ENCODE data around the gene SLC9A3.

The SLC9A3 gene

DNA sequence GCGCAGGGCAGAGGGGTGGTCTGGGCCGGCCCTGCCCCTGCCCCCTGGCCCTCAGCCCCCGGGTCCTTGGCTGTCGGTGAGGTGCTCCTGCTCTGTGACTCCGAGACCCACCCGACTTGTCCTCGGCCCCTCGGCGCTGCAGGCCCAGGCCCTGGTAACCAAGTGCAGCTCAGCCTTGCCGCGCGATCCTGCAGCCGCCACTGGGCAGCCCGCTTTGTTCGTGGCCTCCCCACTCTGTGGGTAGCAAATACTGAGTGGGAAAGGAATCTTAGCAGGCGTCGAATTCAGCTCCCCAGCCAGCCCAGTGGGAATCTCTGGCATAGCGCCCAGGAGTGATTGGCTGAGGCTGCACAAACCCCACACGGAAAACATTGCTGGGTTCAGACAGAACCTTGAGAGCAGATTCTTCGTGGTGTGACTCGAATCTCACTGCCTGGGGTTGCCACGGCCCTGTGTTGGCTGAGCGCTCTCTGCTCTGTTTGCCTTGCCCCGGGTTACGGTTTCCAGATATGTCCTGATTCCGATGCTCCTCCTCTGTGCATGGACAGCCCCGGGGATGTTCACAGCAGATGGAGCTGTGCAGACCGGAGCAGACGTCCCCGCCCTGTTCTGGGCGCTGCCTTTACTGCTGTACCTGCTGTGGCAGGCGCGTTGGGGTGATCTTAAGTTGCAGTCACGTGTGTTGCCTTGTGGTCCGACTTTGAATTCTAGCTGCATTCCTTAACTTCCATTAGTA lies 94.6 kb downstream of the SLC9A3 start:
- DNase-seq (ENCODE audit: low read depth in 2 of 2) = no peak

DNA sequence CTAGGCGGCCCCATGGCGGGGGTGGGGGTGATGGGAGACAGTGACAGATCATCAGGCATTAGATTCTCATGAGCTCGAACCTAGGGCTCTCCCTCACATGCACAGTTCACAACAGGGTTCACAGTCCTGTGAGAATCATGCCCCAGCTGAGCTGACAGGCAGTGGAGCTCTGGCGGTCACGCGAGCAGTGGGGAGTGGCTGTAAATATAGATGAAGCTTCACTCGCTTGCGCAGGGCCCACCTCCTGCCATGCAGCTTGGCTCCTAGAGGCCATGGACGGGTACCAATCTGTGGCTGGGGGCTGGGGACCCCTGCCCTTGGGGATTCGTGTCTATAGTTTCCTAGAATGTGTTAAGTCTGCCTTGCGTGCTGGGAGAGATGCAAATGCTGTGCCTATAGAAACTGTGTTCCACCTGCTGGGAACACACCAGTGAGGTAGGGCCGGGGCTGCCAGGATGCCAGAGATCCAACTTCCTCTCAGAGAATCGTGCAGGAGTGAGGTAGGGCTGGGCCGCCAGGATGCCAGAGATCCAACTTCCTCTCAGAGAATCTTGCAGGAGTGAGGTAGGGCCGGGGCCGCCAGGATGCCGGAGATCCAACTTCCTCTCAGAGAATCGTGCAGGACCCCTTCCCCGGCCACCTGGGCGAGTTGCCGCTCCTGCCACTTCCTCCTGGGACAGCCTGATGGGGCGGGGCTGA lies 95.3 kb downstream of the SLC9A3 start:
- DNase-seq (ENCODE audit: low read depth in 2 of 2) = no peak

DNA sequence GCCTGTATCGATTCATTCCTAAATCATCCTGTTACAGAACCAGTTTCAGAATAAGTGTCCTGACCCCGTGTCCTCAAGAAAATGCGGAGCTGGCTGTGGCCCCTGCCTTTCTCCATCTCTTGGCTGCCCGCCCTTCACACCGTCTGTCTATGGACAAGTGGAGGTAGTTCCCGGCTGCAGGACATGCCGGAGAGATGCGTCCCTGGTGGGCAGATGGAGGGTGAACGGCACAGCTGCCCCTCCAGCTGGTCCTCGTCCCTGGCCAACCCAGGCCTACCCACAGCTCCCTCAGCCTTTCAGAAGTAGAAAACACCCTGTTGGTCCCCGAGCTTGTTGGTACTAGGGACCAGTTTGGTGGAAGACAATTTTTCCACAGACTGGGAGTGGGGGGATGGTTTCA lies 96.0 kb downstream of the SLC9A3 start:
- DNase-seq (ENCODE audit: low read depth in 2 of 2) = no peak

DNA sequence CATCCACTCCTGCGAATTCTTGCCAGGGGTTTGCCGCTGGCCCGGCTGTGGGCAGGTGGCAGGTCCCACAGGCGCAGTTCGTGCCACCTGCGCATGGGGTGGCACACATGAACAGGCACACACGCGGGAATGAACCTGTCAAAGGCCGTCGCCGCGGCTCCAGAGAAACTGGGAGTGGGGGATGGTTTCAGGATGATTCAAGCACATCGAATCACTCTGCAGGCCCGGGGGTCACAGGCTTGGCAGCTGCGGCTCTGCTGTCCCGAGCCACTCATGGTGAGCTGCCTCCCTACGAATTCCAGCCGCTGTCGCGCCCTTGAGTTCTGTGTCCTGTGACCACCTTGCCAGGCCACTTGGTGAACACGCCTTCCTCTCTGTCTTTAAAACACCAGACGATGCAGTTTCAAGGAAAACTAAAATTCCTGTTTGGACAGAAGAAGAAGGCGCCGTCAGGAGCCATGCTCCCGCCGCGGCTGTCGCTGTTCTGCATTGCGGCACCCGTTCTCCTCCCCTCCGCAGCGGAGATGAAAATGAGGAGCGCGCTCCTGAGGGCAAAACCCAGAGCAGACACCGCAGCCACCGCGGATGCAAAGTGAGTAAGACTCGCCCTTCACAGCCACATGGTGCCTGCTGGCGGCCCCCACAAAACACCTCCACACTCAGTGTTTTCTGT lies 96.7 kb downstream of the SLC9A3 start:
- DNase-seq (ENCODE audit: low read depth in 2 of 2) = no peak

DNA sequence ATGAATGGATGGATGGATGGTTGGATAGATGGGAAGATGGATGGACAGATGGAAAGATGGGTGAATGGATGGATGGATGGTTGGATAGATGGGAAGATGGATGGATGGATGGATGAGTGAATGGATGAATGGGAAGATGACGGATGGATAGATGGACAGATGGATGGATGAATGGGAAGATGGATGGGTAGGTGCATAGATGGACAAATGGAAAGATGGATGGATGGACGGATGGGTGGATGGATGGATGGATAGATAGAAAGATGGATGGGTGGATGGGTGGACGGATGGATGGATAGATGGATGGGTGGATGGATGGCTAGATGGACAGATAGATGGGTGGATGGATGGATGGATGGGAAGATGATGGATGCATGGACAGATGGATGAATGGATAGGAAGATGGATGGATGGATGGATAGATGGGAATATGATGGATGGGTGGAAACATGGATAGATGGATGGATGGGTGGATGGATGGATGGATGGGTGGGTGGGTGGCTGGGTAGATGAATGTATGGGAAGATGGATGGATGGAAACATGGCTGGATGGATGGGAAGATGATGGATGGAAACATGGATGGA lies 97.8 kb downstream of the SLC9A3 start:
- no peak for DNase-seq (ENCODE audit: low read depth in 2 of 2)

DNA sequence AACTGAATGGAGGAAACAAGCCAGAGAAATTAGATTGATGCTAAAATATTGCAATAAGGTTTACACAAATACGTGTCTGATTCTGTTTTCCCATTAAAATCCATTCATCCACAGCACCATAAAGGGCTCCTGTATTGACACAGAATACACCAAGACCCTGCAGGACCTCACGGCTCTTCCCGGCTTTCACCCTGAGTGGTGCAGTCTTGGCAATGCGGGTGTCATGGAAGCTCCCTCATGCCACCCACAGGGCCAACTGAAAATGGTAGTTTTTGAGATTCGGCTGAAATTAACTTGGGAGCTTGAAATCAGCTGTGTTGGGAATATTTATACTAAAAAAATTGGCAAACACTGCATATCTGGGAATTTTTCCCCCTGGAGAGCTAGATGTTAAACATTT lies 98.5 kb downstream of the SLC9A3 start:
- no peak for DNase-seq (ENCODE audit: low read depth in 2 of 2)

DNA sequence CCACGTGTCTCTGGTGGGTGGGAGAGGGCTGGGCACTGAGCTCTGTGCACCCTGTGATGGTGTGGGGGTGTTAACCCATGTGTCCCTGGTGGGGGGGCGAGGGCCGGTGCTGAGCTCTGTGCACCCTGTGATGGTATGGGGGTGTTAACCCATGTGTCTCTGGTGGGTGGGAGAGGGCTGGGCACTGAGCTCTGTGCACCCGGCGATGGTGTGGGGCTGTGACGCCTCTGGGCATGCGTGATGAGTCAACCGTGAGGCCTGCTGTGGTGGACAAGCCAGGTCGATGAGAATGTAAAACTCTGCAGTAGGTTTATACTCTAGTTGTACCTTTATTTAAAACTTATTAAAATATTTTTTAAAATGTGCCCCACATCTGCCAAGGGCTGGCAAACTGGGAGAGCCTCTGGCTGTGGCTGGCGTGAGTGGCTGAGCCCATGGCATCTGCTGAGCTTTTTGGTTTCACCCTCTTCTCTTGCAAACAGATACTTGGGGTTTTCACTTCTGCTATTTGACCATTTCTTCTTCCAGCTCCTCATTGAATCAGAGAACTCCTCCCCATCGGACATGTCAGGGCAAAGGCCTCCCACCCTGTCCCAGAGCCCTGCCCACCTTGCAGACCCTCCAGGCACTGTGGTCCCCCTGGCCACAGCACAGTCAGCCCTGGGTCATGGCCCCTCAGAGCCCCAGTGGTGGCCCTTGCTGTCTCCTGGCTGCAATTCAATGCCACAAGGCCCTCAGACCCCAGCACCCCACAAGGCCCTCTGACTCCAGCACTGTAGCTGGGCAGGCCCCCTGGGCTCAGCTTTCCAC lies 99.7 kb downstream of the SLC9A3 start:
- no peak for DNase-seq (ENCODE audit: low read depth in 2 of 2)

DNA sequence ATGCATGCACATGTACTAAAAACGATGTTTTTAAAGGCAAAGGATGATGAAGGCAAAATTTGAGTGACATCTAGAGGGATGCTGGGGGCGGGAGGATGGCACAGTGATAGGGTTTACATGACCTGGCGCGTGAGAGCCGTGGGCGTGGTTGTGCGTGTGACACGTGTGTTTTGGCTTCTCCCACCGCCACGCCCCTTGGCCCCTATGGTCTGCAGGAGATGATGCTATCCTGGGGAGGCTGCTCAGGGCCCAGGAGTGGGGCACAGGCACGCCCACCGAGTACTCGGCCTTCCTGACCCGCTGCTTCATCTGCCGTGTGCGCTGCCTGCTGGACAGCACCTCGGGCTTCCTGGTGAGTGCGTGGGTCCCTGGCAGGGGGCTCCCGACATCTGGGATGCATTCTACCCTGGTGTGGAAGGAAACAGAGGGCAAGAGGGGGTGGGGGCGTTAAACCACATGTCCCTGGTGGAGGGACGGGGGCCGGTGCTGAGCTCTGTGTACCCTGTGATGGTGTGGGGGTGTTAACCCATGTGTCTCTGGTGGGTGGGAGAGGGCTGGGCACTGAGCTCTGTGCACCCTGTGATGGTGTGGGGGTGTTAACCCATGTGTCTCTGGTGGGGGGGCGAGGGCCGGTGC lies 100.5 kb downstream of the SLC9A3 start:
- DNase-seq (ENCODE audit: low read depth in 2 of 2) = no peak

DNA sequence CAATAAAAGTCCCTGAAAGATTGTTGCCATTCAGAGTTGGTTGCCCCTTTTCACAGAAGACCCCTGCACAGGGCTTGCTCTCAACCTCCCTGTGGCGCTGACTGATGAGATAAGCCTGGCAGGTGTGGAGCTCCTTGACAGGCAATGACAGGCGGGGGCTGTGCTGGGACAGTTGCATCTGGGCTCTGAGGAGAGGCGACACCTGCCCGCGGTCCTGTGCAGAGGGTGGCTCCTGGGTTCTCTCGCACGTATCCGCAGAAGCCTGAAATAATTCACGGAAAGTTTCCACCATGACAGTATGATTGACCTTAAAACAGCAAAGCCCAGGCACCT lies 101.0 kb downstream of the SLC9A3 start:
- no peak for DNase-seq (ENCODE audit: low read depth in 2 of 2)

DNA sequence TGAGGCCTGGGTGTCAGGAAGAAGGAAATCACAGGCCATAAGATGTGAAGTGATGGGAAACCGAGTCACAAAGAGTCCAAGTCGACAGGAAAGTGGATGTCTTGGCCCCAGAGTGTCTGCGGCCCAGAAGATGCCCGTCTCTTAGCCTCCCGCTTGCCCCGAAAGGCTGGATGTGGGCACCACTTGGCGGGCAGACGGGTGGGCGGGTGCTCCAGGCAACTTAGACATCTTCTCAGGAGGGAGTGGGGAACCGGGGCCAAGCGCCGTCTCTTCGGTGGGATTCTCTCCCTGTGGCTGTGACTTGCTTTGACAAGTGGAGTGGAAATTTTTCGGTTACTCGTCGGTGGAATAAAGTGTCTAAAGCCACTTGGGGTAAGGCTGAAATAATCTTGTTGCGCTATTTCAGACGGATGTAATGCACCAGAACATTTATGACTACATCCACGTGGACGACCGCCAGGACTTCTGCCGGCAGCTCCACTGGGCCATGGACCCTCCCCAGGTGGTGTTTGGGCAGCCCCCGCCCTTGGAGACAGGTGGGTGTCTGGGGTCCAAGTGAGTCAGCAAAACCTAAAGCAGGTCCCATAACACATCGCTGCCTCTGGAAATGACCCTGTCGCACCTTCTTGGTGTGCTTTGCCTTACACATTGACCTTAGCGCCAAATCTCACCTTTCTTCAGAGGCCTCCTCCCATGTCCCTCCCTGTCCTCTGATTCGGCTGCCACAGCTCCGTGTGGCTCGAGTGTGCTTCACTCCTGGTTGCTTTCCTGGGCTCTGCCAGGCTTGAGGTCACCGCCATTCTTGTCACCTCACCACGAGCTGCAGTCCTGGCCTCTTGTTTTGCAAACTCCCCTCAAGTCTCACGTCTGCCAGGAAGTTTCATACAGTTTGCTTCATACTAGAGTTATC lies 101.7 kb downstream of the SLC9A3 start:
- no peak for DNase-seq (ENCODE audit: low read depth in 2 of 2)

DNA sequence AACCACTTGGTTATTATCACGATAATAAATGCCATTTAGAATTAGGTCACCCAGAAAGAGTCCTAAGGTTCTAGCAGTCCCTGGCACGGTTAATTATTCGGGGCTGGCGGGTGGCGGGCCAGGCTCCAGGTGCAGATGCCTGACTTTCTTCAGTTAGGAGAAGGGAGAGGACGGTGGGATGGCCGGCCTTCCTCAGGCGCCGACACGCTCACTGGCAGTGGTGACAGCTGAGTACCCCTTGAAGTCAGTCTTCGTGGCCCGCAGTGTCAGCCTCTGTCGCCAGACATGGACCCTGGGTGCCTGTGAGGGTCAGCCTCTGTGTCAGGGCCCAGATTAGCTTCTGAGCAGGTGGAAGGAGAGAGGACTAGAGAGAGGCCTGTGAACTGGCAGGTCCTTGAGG lies 102.3 kb downstream of the SLC9A3 start:
- no peak for DNase-seq (ENCODE audit: low read depth in 2 of 2)

DNA sequence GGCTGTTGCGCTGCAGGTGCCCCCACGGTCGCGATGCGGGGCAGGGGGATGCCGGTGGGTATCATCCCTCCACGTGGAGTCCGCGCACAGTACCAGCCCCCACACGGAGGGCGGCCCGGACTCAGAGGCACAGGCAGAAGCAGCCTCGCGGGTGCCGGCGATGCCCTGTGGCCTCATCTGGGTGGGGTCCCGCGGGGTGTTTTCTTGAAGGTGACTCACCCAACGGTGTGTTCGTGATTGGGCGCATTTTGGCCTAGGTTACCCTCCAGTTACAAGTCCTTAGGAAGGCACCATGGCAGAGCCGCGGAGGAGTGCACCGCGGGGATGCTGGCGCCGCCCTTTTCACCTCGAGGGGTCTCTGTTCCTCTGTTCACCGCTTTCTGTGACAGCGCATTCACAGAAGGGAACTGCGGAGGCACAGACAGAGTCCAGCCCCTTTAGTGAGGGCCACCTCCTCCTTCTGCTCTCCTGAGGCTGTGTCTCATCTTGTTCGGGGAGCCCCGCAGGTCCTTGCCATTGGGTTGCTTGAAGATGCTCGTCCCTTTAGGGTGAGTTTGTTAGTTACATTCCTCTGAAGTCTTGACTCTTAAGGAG lies 102.9 kb downstream of the SLC9A3 start:
- DNase-seq (ENCODE audit: low read depth in 2 of 2) = no peak

DNA sequence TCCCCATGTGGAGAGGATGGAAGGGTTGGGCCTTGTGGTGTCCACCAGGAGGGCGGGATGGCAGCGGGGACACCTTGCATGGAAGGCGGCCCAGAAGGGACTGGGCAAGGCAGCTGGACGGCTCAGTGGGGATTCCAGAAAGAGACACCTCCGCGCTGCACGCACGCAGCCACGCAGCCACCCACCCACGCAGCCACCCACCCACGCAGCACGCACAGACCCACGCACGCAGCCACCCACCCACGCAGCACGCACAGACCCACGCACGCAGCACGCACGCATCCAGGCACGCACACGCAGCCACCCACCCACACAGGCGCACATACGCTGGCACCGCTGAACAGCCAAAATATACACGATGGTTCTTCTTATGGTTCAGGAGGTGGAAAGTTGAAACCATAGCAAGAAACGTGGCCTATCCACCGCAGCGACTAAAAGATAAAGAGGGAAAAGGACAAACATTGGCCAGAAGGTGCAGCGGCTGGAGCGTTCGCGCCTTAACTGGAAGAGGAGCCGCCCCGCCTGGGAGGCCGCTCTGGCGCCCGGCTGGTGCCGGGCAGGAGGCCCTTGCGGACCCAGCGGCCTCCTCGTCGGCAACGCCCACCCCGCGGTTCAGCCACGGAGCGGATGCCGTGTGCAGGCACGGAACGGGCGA lies 103.5 kb downstream of the SLC9A3 start:
- no peak for DNase-seq (ENCODE audit: low read depth in 2 of 2)
